ENCODE measurements around the gene PLCH1. TPM values are rescaled to one million over a fixed set of nuclear protein-coding genes. Genes with fewer than 3 reads are reported as not detected.
A peak's percentile ranks its signal among the peaks of the same experiment; 100 is the strongest.

Gene PLCH1
- total RNA-seq, 1 donor from 2014 or later: 2.9 TPM

GRCh38 chr3:155554777-155555451 lies 190.0 kb downstream of the PLCH1 start:
- no peak overlapping the region for H3K4me3 ChIP-seq (ENCODE audit: low read depth, low read length)
- no peaks in the 10 kb centered on the region for H3K36me3 ChIP-seq (ENCODE audit: control insufficient read depth, insufficient read depth, low read length)
- TF ChIP-seq CTCF (IDR thresholded peaks at IDR 0.05; ENCODE audit: insufficient read depth, low read length, poor library complexity, severe bottlenecking): no peak
- DNase-seq (ENCODE audit: low read depth): peak; percentile 83
- no peaks in the 10 kb centered on the region for H3K27me3 ChIP-seq (ENCODE audit: control insufficient read depth, insufficient read depth, low read length)

GRCh38 chr3:155553780-155554179 lies 191.1 kb downstream of the PLCH1 start:
- TF ChIP-seq CTCF (IDR thresholded peaks at IDR 0.05; ENCODE audit: insufficient read depth, low read length, poor library complexity, severe bottlenecking): peak; percentile 18
- DNase-seq (ENCODE audit: low read depth): peak; percentile 82

GRCh38 chr3:155553326-155553725 lies 191.5 kb downstream of the PLCH1 start:
- no peak overlapping the region for H3K4me3 ChIP-seq (ENCODE audit: low read depth, low read length)
- H3K36me3 ChIP-seq (ENCODE audit: control insufficient read depth, insufficient read depth, low read length): no peaks in the 10 kb centered on the region
- no peak for DNase-seq (ENCODE audit: low read depth)
- no peak for TF ChIP-seq CTCF (IDR thresholded peaks at IDR 0.05; ENCODE audit: insufficient read depth, low read length, poor library complexity, severe bottlenecking)
- no peaks in the 10 kb centered on the region for H3K27me3 ChIP-seq (ENCODE audit: control insufficient read depth, insufficient read depth, low read length)

More at GRCh38 chr3:155553780-155554179, 191.1 kb downstream of the PLCH1 start:
- Histone ChIP-seq H3K4me3 (ENCODE audit: low read depth, low read length) (no peak overlapping the region), H3K36me3 (ENCODE audit: control insufficient read depth, insufficient read depth, low read length) (no peaks in the 10 kb centered on the region), H3K27me3 (ENCODE audit: control insufficient read depth, insufficient read depth, low read length) (no peaks in the 10 kb centered on the region)

GRCh38 chr3:155550391-155550790 lies 194.5 kb downstream of the PLCH1 start:
- no peak for TF ChIP-seq CTCF (IDR thresholded peaks at IDR 0.05; ENCODE audit: insufficient read depth, low read length, poor library complexity, severe bottlenecking)
- no peaks in the 10 kb centered on the region for H3K36me3 ChIP-seq (ENCODE audit: control insufficient read depth, insufficient read depth, low read length)
- no peaks in the 10 kb centered on the region for H3K27me3 ChIP-seq (ENCODE audit: control insufficient read depth, insufficient read depth, low read length)
- DNase-seq (ENCODE audit: low read depth): no peak
- no peak overlapping the region for H3K4me3 ChIP-seq (ENCODE audit: low read depth, low read length)

GRCh38 chr3:155549087-155549486 lies 195.8 kb downstream of the PLCH1 start:
- Histone ChIP-seq H3K36me3 (ENCODE audit: control insufficient read depth, insufficient read depth, low read length) (no peaks in the 10 kb centered on the region), H3K4me3 (ENCODE audit: low read depth, low read length) (no peak overlapping the region), H3K27me3 (ENCODE audit: control insufficient read depth, insufficient read depth, low read length) (no peaks in the 10 kb centered on the region)
- DNase-seq (ENCODE audit: low read depth): no peak
- TF ChIP-seq CTCF (IDR thresholded peaks at IDR 0.05; ENCODE audit: insufficient read depth, low read length, poor library complexity, severe bottlenecking): no peak

GRCh38 chr3:155548195-155548594 lies 196.7 kb downstream of the PLCH1 start:
- Histone ChIP-seq H3K4me3 (ENCODE audit: low read depth, low read length) (no peak overlapping the region), H3K27me3 (ENCODE audit: control insufficient read depth, insufficient read depth, low read length) (no peaks in the 10 kb centered on the region), H3K36me3 (ENCODE audit: control insufficient read depth, insufficient read depth, low read length) (no peaks in the 10 kb centered on the region)
- TF ChIP-seq CTCF (IDR thresholded peaks at IDR 0.05; ENCODE audit: insufficient read depth, low read length, poor library complexity, severe bottlenecking): no peak
- no peak for DNase-seq (ENCODE audit: low read depth)
